22Rv1 (cell line): ENCODE results near the gene NTRK3.

Source experiments
- CTCF ChIP-seq: fragments of 450-650 bp; IDR thresholded peaks from 2 replicates; pipeline ENCODE4 v1.5.1; 2017; ENCODE audit warnings: mild to moderate bottlenecking
- ZFX ChIP-seq: fragments of 450-650 bp; IDR thresholded peaks from 2 replicates; pipeline ENCODE4 v1.6.1; 2017; ENCODE audit warnings: antibody characterized with exemption, borderline replicate concordance

GRCh38 chr15:88066636-88067330, 189.8 kb downstream of the NTRK3 start:
- no peak for TF ChIP-seq CTCF
- no peak for TF ChIP-seq ZFX
